ENCODE measurements around the gene DHTKD1.
"Not testable (repeated sequence)": the region's sequence is repeated elsewhere in the genome, so short reads cannot be mapped to it uniquely, and the experiment has no call there.

The DHTKD1 gene

DNA sequence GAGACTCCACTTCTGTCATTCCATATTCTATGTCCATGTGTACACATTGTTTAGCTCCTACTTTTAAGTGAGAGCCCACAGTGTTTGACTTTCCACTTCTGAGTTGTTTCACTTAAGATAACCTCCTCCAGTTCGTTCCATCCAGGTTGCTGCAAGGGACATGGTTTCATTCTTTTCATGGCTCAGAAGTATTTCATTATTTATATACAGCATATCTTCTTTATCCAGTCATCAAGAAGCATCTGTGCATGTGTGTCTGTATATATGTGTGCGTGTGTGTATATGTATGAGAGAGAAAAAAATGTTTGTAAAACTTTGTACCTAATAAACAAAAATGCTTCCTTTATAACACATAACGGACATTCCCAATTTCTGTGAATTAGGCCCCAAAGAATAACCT lies 66.9 kb downstream of the DHTKD1 start:
- intact Hi-C loops (cut with micrococcal nuclease) = no loop called here
- Mint-ChIP-seq H3K27ac (no peak overlapping the region), H3K4me1 (ENCODE audit: low read depth) (peaks cover 2% of the 10 kb centered on the region), H3K4me3 (no peak overlapping the region), H3K9me3 (no peaks in the 10 kb centered on the region), H3K27me3 (no peaks in the 10 kb centered on the region), H3K36me3 (ENCODE audit: low read depth) (peaks cover 54% of the 10 kb centered on the region)

GRCh38 chr10:12140038-12140437 lies 71.3 kb downstream of the DHTKD1 start:
- intact Hi-C loops (cut with micrococcal nuclease) = no loop called here
- no peak overlapping the region for H3K27ac Mint-ChIP-seq
- peaks cover 70% of the 10 kb centered on the region for H3K36me3 Mint-ChIP-seq (ENCODE audit: low read depth)
- peaks cover 5% of the 10 kb centered on the region for H3K27me3 Mint-ChIP-seq
- no peaks in the 10 kb centered on the region for H3K9me3 Mint-ChIP-seq
- H3K4me1 Mint-ChIP-seq (ENCODE audit: low read depth) = no peaks in the 10 kb centered on the region
- no peak overlapping the region for H3K4me3 Mint-ChIP-seq

DNA sequence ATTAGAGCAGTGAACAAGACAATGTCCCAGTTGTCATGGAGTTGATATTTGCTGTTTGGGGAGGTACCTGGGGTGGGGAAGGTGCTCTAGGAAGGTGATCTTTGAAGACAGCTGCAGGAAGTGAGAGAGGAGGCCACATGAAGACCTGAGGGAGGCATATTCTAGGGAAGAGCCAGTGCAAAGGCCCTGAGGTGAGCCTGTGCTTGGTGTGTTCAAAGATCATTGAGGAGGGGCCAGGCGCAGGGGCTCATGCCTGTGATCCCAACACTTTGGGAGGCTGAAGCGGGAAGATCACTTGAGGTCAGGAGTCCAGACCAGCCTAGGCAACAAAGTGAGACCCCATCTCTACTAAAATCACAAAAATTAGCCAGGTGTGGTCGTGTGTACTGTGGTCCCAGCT lies 75.8 kb downstream of the DHTKD1 start:
- Mint-ChIP-seq H3K4me3 (no peak overlapping the region), H3K36me3 (ENCODE audit: low read depth) (peaks cover 59% of the 10 kb centered on the region), H3K27me3 (peaks cover 22% of the 10 kb centered on the region), H3K9me3 (no peaks in the 10 kb centered on the region), H3K27ac (no peak overlapping the region), H3K4me1 (ENCODE audit: low read depth) (no peaks in the 10 kb centered on the region)
- intact Hi-C loops (cut with micrococcal nuclease) = no loop called here

DNA sequence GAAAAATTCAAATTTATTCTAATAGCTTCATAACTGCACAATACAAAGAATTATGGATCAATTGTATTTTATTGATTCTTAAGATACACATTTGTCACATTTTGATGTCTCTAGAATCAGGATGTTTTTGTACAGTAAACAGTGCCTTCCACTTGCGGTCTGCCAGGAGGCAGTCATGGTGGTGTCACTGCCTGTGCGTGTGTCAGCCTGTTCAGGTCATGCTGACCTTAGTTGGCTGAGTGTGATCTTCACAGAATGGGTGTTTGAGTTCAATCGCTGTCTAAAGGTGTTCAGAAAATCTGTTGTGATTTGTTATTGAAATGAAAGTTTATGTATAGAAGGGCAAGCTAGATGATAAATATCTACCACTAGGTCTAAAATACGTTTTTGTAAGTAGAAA lies 81.4 kb downstream of the DHTKD1 start:
- Mint-ChIP-seq H3K9me3 (no peaks in the 10 kb centered on the region), H3K4me1 (ENCODE audit: low read depth) (no peaks in the 10 kb centered on the region), H3K4me3 (no peak overlapping the region), H3K36me3 (ENCODE audit: low read depth) (peaks cover 53% of the 10 kb centered on the region), H3K27ac (no peak overlapping the region), H3K27me3 (peaks cover 61% of the 10 kb centered on the region)
- intact Hi-C loops (cut with micrococcal nuclease) = no loop called here

- H3K4me3 Mint-ChIP-seq = no peak overlapping the region
- peaks cover 62% of the 10 kb centered on the region for H3K36me3 Mint-ChIP-seq (ENCODE audit: low read depth)
Measured at GRCh38 chr10:12154516-12154915, 85.8 kb downstream of the DHTKD1 start.

DNA sequence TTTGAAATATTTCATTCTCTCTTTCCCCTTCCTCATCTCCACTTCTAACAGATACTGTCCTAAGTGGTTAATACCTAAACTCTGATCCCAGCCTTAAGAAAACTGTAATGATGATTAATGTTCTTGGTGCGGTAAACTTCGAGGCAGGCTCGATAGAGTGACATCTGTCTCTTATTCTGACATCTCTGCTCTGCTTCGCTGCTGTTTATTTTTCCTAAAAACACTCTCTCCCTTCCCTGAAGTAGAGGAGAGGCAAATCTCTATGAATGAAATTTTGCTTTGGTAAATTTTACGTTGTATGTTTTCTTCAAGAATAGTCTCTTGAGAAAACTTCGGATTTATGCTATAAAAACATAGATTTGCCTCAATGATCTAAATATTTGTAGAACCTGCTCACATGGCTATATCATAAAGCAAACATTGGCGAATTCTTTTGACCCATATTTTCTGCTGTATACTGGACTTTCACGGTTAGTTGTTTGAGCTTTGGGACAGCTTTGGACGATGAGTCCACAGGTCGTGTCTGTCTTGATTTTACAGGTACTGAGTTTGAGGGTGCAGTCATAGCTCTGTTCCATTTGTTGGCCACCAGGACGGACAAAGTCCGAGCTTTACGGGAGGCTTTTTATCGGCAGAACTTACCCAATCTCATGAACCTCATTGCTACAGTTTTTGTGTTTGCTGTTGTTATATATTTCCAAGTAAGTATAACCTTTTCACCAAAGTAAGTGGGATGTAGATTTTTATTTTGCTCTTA lies 87.8 kb downstream of the DHTKD1 start:
- intact Hi-C loops (cut with micrococcal nuclease) = no loop called here

More at GRCh38 chr10:12154516-12154915, 85.8 kb downstream of the DHTKD1 start:
- H3K27me3 Mint-ChIP-seq = peaks cover 86% of the 10 kb centered on the region
- H3K9me3 Mint-ChIP-seq = no peaks in the 10 kb centered on the region
- intact Hi-C loops (cut with micrococcal nuclease) = no loop called here
- peaks cover 16% of the 10 kb centered on the region for H3K4me1 Mint-ChIP-seq (ENCODE audit: low read depth)
- H3K27ac Mint-ChIP-seq = no peak overlapping the region

DNA sequence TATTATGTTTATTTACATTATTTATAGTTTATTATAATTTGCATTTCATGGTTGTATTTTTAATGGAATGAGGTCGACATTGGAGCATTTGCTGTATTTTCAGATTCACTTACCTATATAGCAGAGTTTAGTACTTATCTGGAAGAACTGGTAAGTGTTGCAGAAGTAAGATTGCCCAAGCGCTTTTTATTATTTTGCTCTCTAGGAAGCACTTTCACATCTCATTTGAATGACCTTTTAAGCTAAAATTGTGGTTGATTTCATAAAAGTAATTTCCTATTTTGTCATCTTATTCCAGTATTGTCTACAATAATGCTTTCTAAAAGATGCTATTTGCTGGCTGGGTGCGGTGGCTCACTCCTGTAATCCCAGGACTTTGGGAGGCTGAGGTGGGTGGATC lies 89.4 kb downstream of the DHTKD1 start:
- H3K9me3 Mint-ChIP-seq = no peaks in the 10 kb centered on the region
- intact Hi-C loops (cut with micrococcal nuclease) = no loop called here
- peaks cover 77% of the 10 kb centered on the region for H3K36me3 Mint-ChIP-seq (ENCODE audit: low read depth)
- H3K4me1 Mint-ChIP-seq (ENCODE audit: low read depth) = peaks cover 16% of the 10 kb centered on the region
- H3K27ac Mint-ChIP-seq = no peak overlapping the region
- H3K4me3 Mint-ChIP-seq = no peak overlapping the region
- H3K27me3 Mint-ChIP-seq = peaks cover 88% of the 10 kb centered on the region

More for the DNA sequence above, 87.8 kb downstream of the DHTKD1 start:
- H3K4me3 Mint-ChIP-seq = no peak overlapping the region
- H3K9me3 Mint-ChIP-seq = no peaks in the 10 kb centered on the region
- H3K36me3 Mint-ChIP-seq (ENCODE audit: low read depth) = peaks cover 67% of the 10 kb centered on the region
- no peak overlapping the region for H3K27ac Mint-ChIP-seq
- peaks cover 16% of the 10 kb centered on the region for H3K4me1 Mint-ChIP-seq (ENCODE audit: low read depth)
- peaks cover 90% of the 10 kb centered on the region for H3K27me3 Mint-ChIP-seq

- Mint-ChIP-seq H3K4me3 (no peak overlapping the region), H3K4me1 (ENCODE audit: low read depth) (peaks cover 21% of the 10 kb centered on the region), H3K27me3 (peaks cover 89% of the 10 kb centered on the region), H3K9me3 (no peaks in the 10 kb centered on the region), H3K36me3 (ENCODE audit: low read depth) (peaks cover 86% of the 10 kb centered on the region), H3K27ac (no peak overlapping the region)
- intact Hi-C loops (cut with micrococcal nuclease) = no loop called here
Measured at GRCh38 chr10:12160664-12161063, 91.9 kb downstream of the DHTKD1 start.

GRCh38 chr10:12162927-12163326 lies 94.2 kb downstream of the DHTKD1 start:
- Mint-ChIP-seq H3K9me3 (no peaks in the 10 kb centered on the region), H3K27me3 (peaks cover 80% of the 10 kb centered on the region), H3K4me3 (no peak overlapping the region), H3K27ac (no peak overlapping the region), H3K36me3 (ENCODE audit: low read depth) (peaks cover 93% of the 10 kb centered on the region), H3K4me1 (ENCODE audit: low read depth) (peaks cover 10% of the 10 kb centered on the region)
- intact Hi-C loops (cut with micrococcal nuclease) = no loop called here

- Mint-ChIP-seq H3K9me3 (no peaks in the 10 kb centered on the region), H3K27ac (no peak overlapping the region), H3K4me1 (ENCODE audit: low read depth) (peaks cover 5% of the 10 kb centered on the region), H3K36me3 (ENCODE audit: low read depth) (peaks cover 93% of the 10 kb centered on the region), H3K4me3 (no peak overlapping the region), H3K27me3 (peaks cover 79% of the 10 kb centered on the region)
- intact Hi-C loops (cut with micrococcal nuclease) = no loop called here
Measured at GRCh38 chr10:12164085-12164484, 95.3 kb downstream of the DHTKD1 start.

- H3K27ac Mint-ChIP-seq = no peak overlapping the region
- no peak overlapping the region for H3K4me3 Mint-ChIP-seq
- peaks cover 97% of the 10 kb centered on the region for H3K36me3 Mint-ChIP-seq (ENCODE audit: low read depth)
- no peaks in the 10 kb centered on the region for H3K9me3 Mint-ChIP-seq
- peaks cover 74% of the 10 kb centered on the region for H3K27me3 Mint-ChIP-seq
- intact Hi-C loops (cut with micrococcal nuclease) = no loop called here
- H3K4me1 Mint-ChIP-seq (ENCODE audit: low read depth) = peaks cover 5% of the 10 kb centered on the region
Measured at GRCh38 chr10:12165036-12165435, 96.3 kb downstream of the DHTKD1 start.

- Mint-ChIP-seq H3K27me3 (peaks cover 70% of the 10 kb centered on the region), H3K27ac (no peak overlapping the region), H3K4me1 (ENCODE audit: low read depth) (peaks cover 5% of the 10 kb centered on the region), H3K36me3 (ENCODE audit: low read depth) (peaks cover 99% of the 10 kb centered on the region), H3K9me3 (no peaks in the 10 kb centered on the region), H3K4me3 (no peak overlapping the region)
- intact Hi-C loops (cut with micrococcal nuclease) = no loop called here
Measured at GRCh38 chr10:12165999-12166775, 97.4 kb downstream of the DHTKD1 start.

DNA sequence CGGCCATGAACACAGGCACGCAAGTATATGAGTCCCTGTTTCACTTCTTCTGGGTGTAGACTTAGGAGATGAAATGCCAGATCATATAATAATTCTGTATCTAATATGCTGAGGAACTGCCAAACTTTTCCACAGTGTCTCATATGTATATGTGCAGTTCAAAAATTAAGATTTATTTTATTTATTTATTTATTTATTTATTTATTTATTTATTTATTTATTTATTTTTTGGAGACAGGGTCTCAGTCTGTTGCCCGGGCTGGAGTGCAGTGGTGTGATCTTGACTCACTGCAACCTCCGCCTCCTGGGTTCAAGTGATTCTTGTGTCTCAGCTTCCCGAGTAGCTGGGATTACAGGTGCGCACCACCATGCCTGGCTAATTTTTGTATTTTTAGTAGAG lies 102.8 kb downstream of the DHTKD1 start:
- Mint-ChIP-seq H3K27me3 (peaks cover 22% of the 10 kb centered on the region), H3K36me3 (ENCODE audit: low read depth) (peaks cover 99% of the 10 kb centered on the region)
- H3K4me1 Mint-ChIP-seq (ENCODE audit: low read depth); H3K4me3 Mint-ChIP-seq; H3K9me3 Mint-ChIP-seq; intact Hi-C loops (cut with micrococcal nuclease); H3K27ac Mint-ChIP-seq: not testable (repeated sequence)
